SK-N-SH (cell line): ENCODE measurements around the gene SLC25A10. TPM values are rescaled to one million over a fixed set of nuclear protein-coding genes. Genes with fewer than 3 reads are reported as not detected.

ENCODE experiments used
- CTCF ChIA-PET: fragments of 300-600, 350-600 bp; formaldehyde crosslinking; extraction: SDS; loops from one replicate; lab custom pipeline; 2021; lab: Yijun Ruan, JAX
- POLR2A ChIA-PET: fragments of 350-600 bp; sonication (Branson Sonifier 250); formaldehyde crosslinking; extraction: SDS; loops from one replicate; lab custom pipeline; 2020; ENCODE audit warnings: antibody characterized with exemption, inconsistent platforms; lab: Yijun Ruan, JAX
- DNase-seq: peaks from one replicate; pipeline ENCODE4 v3.0.0; 2012
- H2AFZ ChIP-seq: fragments of 200-600 bp; sonication (generic); 2 replicates; pipeline ENCODE4 v1.8.1; 2016; ENCODE audit warnings: antibody characterized with exemption, mild to moderate bottlenecking, low read depth
- H3F3A ChIP-seq: fragments of 200-600 bp; sonication (generic); replicated peaks from 2 replicates; pipeline ENCODE3; 2016; ENCODE audit warnings: antibody characterized with exemption, mild to moderate bottlenecking; ENCODE audit not compliant: insufficient read depth
- H3K27ac ChIP-seq, 2 experiments: fragments of 200-500 bp in 1 of 2; fragments of 200-600 bp in 1 of 2; sonication (Bioruptor generic) in 1 of 2; sonication (generic), shearing (Covaris generic) in 1 of 2; 2 replicates each; pipeline versions ENCODE4 v1.5.1 to v1.6.1; 2014 to 2016; ENCODE audit warnings: low read depth in 2 of 2, inconsistent platforms in 1 of 2, low read length in 1 of 2, mild to moderate bottlenecking in 1 of 2, mixed read lengths in 1 of 2
- H3K27me3 ChIP-seq: fragments of 200-600 bp; sonication (generic), shearing (Covaris generic); 2 replicates; pipeline ENCODE4 v1.6.1; 2016; ENCODE audit warnings: mixed run types; ENCODE audit not compliant: insufficient read depth
- H3K36me3 ChIP-seq, 2 experiments: fragments of 200-500 bp in 1 of 2; fragments of 200-600 bp in 1 of 2; sonication (Bioruptor generic) in 1 of 2; sonication (generic) in 1 of 2; replicated peaks in 1 of 2; 2 replicates each; pipeline versions ENCODE3 to v1.5.1; 2014 to 2016; ENCODE audit warnings: low read length in 1 of 2, mild to moderate bottlenecking in 1 of 2; ENCODE audit not compliant: insufficient read depth in 2 of 2, control insufficient read depth in 1 of 2
- H3K4me1 ChIP-seq, 2 experiments: fragments of 200-500 bp in 1 of 2; fragments of 200-600 bp in 1 of 2; sonication (Bioruptor generic) in 1 of 2; sonication (generic), shearing (Covaris generic) in 1 of 2; 2 replicates each; pipeline versions ENCODE4 v1.5.1 to v1.6.1; 2014 to 2016; ENCODE audit warnings: low read depth in 1 of 2, low read length in 1 of 2, mixed run types in 1 of 2; ENCODE audit not compliant: insufficient read depth in 2 of 2, control insufficient read depth in 1 of 2
- H3K4me2 ChIP-seq: fragments of 200-600 bp; sonication (generic), shearing (Covaris generic); 2 replicates; pipeline ENCODE4 v1.6.1; 2017; ENCODE audit warnings: mixed run types
- H3K4me3 ChIP-seq, 2 experiments: fragments of 200-500 bp in 1 of 2; fragments of 200-600 bp in 1 of 2; sonication (Bioruptor generic) in 1 of 2; sonication (generic), shearing (Covaris generic) in 1 of 2; 2 replicates each; pipeline versions ENCODE4 v1.5.1 to v1.8.1; 2014 to 2016; ENCODE audit warnings: low read depth in 2 of 2, inconsistent platforms in 1 of 2, low read length in 1 of 2, mild to moderate bottlenecking in 1 of 2, mixed read lengths in 1 of 2, moderate library complexity in 1 of 2
- H3K79me2 ChIP-seq: fragments of 200-600 bp; sonication (generic); 2 replicates; pipeline ENCODE4 v1.8.1; 2017; ENCODE audit warnings: mild to moderate bottlenecking; ENCODE audit not compliant: insufficient read depth
- H3K9ac ChIP-seq: fragments of 200-600 bp; sonication (generic); 2 replicates; pipeline ENCODE4 v1.6.1; 2017; ENCODE audit warnings: mixed run types
- H3K9me2 ChIP-seq: fragments of 200-600 bp; sonication (generic); 2 replicates; pipeline ENCODE4 v1.6.1; 2017; ENCODE audit warnings: mixed run types
- H3K9me3 ChIP-seq: fragments of 200-600 bp; sonication (generic); 2 replicates; pipeline ENCODE4 v1.6.1; 2017; ENCODE audit warnings: mixed run types, mild to moderate bottlenecking, moderate library complexity
- H4K20me1 ChIP-seq: fragments of 200-600 bp; sonication (generic); 2 replicates; pipeline ENCODE4 v1.6.1; 2017; ENCODE audit warnings: mild to moderate bottlenecking, mixed run types; ENCODE audit not compliant: insufficient read depth
- ELF1 ChIP-seq: IDR thresholded peaks from 2 replicates; pipeline ENCODE4 v1.4.0; 2012
- EZH2phosphoT487 ChIP-seq: fragments of 200-600 bp; sonication (generic); IDR thresholded peaks from 2 replicates; pipeline ENCODE4 v1.6.1; 2017; ENCODE audit warnings: low read depth, mixed run types, mild to moderate bottlenecking, antibody characterized with exemption, moderate library complexity, borderline replicate concordance
- FOSL2 ChIP-seq: IDR thresholded peaks from 2 replicates; pipeline ENCODE4 v1.4.0; 2012; ENCODE audit warnings: low read depth, mild to moderate bottlenecking, moderate library complexity, borderline replicate concordance
- FOXJ3 ChIP-seq: sonication (generic); formaldehyde crosslinking; IDR thresholded peaks from 2 replicates; pipeline ENCODE4 v1.5.1; 2020; ENCODE audit warnings: mild to moderate bottlenecking, missing genetic modification reagents
- FOXM1 ChIP-seq: IDR thresholded peaks from 2 replicates; pipeline ENCODE4 v1.4.0; 2012; ENCODE audit warnings: low read depth, mild to moderate bottlenecking
- GABPA ChIP-seq: IDR thresholded peaks from 2 replicates; pipeline ENCODE4 v1.4.0; 2012; ENCODE audit warnings: low read depth, mild to moderate bottlenecking
- NFIC ChIP-seq: IDR thresholded peaks from 2 replicates; pipeline ENCODE4 v1.4.0; 2012; ENCODE audit warnings: borderline replicate concordance
- POLR2AphosphoS5 ChIP-seq: IDR thresholded peaks from 2 replicates; pipeline ENCODE4 v1.6.1; 2012; ENCODE audit warnings: low read depth, low read length
- RFX5 ChIP-seq: IDR thresholded peaks from 2 replicates; pipeline ENCODE4 v1.6.1; 2012; ENCODE audit warnings: mild to moderate bottlenecking, improper control_type of control experiment, low read length
- SIN3A ChIP-seq: IDR thresholded peaks from 2 replicates; pipeline ENCODE4 v1.6.1; 2012; ENCODE audit warnings: low read depth, mild to moderate bottlenecking, low read length, moderate library complexity, borderline replicate concordance
- WGBS: methylation state at CpG from one replicate; pipeline ENCODE4 v1.1.6; 2017; ENCODE audit warnings: low lambda C conversion rate; 5-methylcytosine and 5-hydroxymethylcytosine counted together
- polyA plus RNA-seq, 3 experiments: library from polyadenylated mRNA; depleted of rRNA; stranded (reverse); fragments of >200 nt; gene quantifications; 2 replicates each; pipeline ENCODE4 v1.2.3, GENCODE V29; 2012
- TF ChIP-seq, protein P1 (sequence below): IDR thresholded peaks from 2 replicates; pipeline ENCODE4 v1.6.1; 2012; ENCODE audit warnings: mild to moderate bottlenecking, low read depth, low read length, moderate library complexity
- TF ChIP-seq, protein P2 (sequence below): IDR thresholded peaks from 2 replicates; pipeline ENCODE4 v1.4.0; 2012; ENCODE audit warnings: low read depth, borderline replicate concordance
- TF ChIP-seq, protein P3 (sequence below): fragments of 150-350 bp; IDR thresholded peaks from 2 replicates; pipeline ENCODE4 v1.6.1; 2017; ENCODE audit warnings: antibody characterized with exemption, low read length, low read depth, borderline replicate concordance
- TF ChIP-seq, protein P4 (sequence below): IDR thresholded peaks from 2 replicates; pipeline ENCODE4; 2012

SLC25A10 gene
- polyA plus RNA-seq, 1 of the 3 experiments (the other 2 are of a cell fraction), result 34.7 TPM

DNA sequence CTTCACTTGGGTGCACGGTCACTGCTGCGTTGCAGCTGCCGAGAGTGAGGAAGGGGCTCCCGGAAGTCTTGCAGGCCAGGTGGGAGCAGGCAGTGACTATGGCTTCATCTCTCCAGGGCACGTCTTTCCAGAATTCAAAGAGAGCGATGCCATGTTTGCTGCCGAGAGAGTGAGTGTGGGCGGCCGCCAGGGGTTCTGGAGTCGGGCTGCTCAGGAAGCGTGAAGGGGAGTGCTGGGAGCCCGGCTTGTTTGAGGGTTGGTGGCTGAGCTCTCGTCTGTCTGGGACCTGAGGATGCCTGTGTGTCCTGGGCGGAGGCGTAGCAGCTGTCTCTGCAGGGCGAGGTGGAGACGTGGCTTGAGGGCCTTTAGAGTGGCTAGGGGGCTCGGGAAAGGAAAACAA, 22.0 kb upstream of the SLC25A10 start:
- H3K9me2 ChIP-seq, result no peaks in the 10 kb centered on the region
- TF ChIP-seq ELF1 (no peak), RFX5 (no peak), FOXJ3 (CRISPR knock-in tag) (no peak)
- TF ChIP-seq, protein P1, sequence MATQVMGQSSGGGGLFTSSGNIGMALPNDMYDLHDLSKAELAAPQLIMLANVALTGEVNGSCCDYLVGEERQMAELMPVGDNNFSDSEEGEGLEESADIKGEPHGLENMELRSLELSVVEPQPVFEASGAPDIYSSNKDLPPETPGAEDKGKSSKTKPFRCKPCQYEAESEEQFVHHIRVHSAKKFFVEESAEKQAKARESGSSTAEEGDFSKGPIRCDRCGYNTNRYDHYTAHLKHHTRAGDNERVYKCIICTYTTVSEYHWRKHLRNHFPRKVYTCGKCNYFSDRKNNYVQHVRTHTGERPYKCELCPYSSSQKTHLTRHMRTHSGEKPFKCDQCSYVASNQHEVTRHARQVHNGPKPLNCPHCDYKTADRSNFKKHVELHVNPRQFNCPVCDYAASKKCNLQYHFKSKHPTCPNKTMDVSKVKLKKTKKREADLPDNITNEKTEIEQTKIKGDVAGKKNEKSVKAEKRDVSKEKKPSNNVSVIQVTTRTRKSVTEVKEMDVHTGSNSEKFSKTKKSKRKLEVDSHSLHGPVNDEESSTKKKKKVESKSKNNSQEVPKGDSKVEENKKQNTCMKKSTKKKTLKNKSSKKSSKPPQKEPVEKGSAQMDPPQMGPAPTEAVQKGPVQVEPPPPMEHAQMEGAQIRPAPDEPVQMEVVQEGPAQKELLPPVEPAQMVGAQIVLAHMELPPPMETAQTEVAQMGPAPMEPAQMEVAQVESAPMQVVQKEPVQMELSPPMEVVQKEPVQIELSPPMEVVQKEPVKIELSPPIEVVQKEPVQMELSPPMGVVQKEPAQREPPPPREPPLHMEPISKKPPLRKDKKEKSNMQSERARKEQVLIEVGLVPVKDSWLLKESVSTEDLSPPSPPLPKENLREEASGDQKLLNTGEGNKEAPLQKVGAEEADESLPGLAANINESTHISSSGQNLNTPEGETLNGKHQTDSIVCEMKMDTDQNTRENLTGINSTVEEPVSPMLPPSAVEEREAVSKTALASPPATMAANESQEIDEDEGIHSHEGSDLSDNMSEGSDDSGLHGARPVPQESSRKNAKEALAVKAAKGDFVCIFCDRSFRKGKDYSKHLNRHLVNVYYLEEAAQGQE, result no peak
- TF ChIP-seq, protein P2, sequence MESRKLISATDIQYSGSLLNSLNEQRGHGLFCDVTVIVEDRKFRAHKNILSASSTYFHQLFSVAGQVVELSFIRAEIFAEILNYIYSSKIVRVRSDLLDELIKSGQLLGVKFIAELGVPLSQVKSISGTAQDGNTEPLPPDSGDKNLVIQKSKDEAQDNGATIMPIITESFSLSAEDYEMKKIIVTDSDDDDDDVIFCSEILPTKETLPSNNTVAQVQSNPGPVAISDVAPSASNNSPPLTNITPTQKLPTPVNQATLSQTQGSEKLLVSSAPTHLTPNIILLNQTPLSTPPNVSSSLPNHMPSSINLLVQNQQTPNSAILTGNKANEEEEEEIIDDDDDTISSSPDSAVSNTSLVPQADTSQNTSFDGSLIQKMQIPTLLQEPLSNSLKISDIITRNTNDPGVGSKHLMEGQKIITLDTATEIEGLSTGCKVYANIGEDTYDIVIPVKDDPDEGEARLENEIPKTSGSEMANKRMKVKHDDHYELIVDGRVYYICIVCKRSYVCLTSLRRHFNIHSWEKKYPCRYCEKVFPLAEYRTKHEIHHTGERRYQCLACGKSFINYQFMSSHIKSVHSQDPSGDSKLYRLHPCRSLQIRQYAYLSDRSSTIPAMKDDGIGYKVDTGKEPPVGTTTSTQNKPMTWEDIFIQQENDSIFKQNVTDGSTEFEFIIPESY, result no peak
- TF ChIP-seq, all 33 proteins: peak for 0
- H3F3A ChIP-seq, result peaks cover 18% of the 10 kb centered on the region
- H3K79me2 ChIP-seq, result peaks cover 94% of the 10 kb centered on the region
- peaks cover 5 to 6% of the 10 kb centered on the region in 2 experiments; a peak in 1 of 4 replicates for H3K4me1 ChIP-seq
- POLR2A ChIA-PET, result interaction anchor here (1.5 kb wide), 1 partner anchor 11 kb away, joined by 3 read pairs; no protein-coding TSS in a partner anchor
- H3K4me3 ChIP-seq, result no peak overlapping the region
- DNase-seq, result no peak
- H3K27ac ChIP-seq, result no peak overlapping the region
- no peaks in the 10 kb centered on the region for H3K9me3 ChIP-seq
- no peak overlapping the region for H2AFZ ChIP-seq
- H4K20me1 ChIP-seq, result peaks cover 76% of the 10 kb centered on the region
- H3K4me2 ChIP-seq, result no peak overlapping the region
- H3K27me3 ChIP-seq, result no peaks in the 10 kb centered on the region
- 95% methylated on average over 18 of the region's 18 CpGs for WGBS
- CTCF ChIA-PET, result interaction anchor here (1.0 to 1.1 kb wide), 3 partner anchors 12 to 14 kb away, joined by 3 read pairs; no protein-coding TSS in a partner anchor
- H3K9ac ChIP-seq, result no peak overlapping the region
- peaks cover 59 to 97% of the 10 kb centered on the region in 2 experiments for H3K36me3 ChIP-seq

DNA sequence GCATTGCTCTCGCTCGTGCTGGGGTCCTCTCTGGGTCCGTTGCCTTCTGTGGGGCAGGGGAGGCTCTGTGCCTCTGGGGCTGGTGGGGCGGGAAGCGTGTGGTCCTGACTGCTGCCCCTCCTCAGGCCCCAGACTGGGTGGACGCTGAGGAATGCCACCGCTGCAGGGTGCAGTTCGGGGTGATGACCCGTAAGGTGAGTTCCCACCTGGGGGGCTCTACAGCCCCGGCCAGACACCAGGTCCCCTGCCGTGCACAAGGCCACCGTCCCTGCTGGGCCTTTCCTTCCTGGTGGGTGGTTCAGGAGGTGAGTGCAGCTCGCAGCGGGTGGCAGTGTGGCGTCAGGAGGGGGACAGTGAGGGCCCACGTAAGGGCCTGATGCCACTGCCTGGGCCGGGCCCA, 21.5 kb upstream of the SLC25A10 start:
- peaks cover 73% of the 10 kb centered on the region for H4K20me1 ChIP-seq
- TF ChIP-seq POLR2AphosphoS5 (no peak), SIN3A (no peak), FOXJ3 (CRISPR knock-in tag) (no peak), NFIC (no peak), EZH2phosphoT487 (no peak), GABPA (no peak), FOXM1 (no peak), FOSL2 (no peak)
- TF ChIP-seq, protein P1, result no peak
- TF ChIP-seq, protein P3, sequence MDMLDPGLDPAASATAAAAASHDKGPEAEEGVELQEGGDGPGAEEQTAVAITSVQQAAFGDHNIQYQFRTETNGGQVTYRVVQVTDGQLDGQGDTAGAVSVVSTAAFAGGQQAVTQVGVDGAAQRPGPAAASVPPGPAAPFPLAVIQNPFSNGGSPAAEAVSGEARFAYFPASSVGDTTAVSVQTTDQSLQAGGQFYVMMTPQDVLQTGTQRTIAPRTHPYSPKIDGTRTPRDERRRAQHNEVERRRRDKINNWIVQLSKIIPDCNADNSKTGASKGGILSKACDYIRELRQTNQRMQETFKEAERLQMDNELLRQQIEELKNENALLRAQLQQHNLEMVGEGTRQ, result no peak
- TF ChIP-seq, protein P4, sequence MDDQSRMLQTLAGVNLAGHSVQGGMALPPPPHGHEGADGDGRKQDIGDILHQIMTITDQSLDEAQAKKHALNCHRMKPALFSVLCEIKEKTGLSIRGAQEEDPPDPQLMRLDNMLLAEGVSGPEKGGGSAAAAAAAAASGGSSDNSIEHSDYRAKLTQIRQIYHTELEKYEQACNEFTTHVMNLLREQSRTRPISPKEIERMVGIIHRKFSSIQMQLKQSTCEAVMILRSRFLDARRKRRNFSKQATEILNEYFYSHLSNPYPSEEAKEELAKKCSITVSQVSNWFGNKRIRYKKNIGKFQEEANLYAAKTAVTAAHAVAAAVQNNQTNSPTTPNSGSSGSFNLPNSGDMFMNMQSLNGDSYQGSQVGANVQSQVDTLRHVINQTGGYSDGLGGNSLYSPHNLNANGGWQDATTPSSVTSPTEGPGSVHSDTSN, result no peak

More for the DNA sequence above, 21.5 kb upstream of the SLC25A10 start:
- Histone ChIP-seq H3K9me3 (no peaks in the 10 kb centered on the region), H3K36me3 (peaks cover 55 to 98% of the 10 kb centered on the region in 2 experiments), H3K79me2 (peaks cover 94% of the 10 kb centered on the region), H3K27me3 (no peaks in the 10 kb centered on the region), H3K27ac (no peak overlapping the region), H3K4me3 (no peak overlapping the region), H3K4me2 (no peak overlapping the region), H2AFZ (no peak overlapping the region), H3K4me1 (peaks cover under 1 to 1% of the 10 kb centered on the region in 2 experiments; a peak in 1 of 4 replicates), H3K9me2 (no peaks in the 10 kb centered on the region), H3F3A (peaks cover 18% of the 10 kb centered on the region), H3K9ac (no peak overlapping the region)
- WGBS, result 94% methylated on average over 15 of the region's 17 CpGs
- ChIA-PET CTCF (interaction anchor here (0.6 to 1.0 kb wide), 3 partner anchors 12 to 498 kb away, joined by 3 read pairs; no protein-coding TSS in a partner anchor), POLR2A (interaction anchor here (1.5 kb wide), 1 partner anchor 11 kb away, joined by 3 read pairs; no protein-coding TSS in a partner anchor)
- DNase-seq, result no peak
